D341Med (cell line): ENCODE measurements around the gene STUM.

ENCODE experiments used
- DNase-seq: peaks from one replicate; pipeline ENCODE4 v3.0.0; 2012; ENCODE audit warnings: low spot score

Gene STUM

GRCh38 chr1:226654046-226654667 lies 105.6 kb downstream of the STUM start:
- peak; percentile 65 for DNase-seq

- no peak for DNase-seq
Observed at GRCh38 chr1:226654668-226655055, 106.1 kb downstream of the STUM start.

- DNase-seq = no peak
Observed at GRCh38 chr1:226655251-226656163, 106.9 kb downstream of the STUM start.

DNA sequence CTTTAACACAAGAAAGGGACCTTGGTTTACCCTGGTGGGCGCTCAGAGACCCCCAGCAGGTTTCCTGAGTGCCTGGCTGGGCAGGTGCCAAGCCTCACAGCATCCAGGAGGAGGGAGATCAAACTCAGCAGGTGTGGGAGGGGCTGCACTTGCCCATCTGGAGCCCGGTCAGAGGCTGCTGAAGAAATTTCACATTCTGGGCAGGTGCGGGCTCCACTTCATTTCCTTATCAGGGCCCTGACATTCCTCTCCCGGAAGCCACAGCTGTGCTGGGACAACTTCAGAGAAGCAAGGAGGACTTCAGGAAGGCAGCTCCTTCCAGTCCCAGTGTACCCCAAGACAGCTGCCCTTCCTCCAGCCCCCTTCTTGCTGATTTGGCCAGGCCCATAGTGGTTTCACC lies 107.6 kb downstream of the STUM start:
- no peak for DNase-seq

GRCh38 chr1:226656601-226657277 lies 108.2 kb downstream of the STUM start:
- no peak for DNase-seq

GRCh38 chr1:226657895-226658545 lies 109.5 kb downstream of the STUM start:
- DNase-seq = no peak

DNA sequence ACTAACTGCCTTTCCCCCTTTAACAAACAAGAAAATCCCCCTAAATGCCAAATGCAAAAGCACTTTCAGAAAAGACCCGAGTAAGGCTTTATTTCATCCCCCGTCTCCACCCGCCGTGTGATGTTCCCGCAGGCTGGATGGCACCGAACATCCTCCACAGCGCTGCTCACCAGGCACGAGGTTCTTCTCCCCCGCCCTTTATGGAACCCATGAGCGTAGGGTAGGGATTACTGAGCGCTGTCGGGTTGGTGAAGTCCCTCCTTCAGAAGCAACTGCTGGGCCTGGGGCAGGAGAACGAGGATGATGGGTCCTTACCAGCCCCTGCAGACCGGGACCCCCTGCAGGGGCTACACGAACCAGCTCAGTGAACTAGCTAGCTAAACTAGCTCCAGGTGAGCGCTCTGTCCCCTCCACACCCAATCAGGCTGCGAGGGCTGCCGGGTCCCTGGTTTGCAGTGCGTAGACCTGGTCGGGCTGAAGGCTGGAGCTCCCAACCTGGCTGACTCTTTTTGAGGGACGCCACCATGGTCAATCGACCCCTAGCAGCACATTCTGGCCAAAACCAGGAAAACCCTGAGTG lies 110.1 kb downstream of the STUM start:
- no peak for DNase-seq
